HepG2 (cell line): ENCODE results near the gene MSTO1. TPM values are rescaled to one million over a fixed set of nuclear protein-coding genes. Genes with fewer than 3 reads are reported as not detected.

Experiments used
- BORCS8-MEF2B ChIP-seq: sonication (generic); formaldehyde crosslinking; IDR thresholded peaks from 2 replicates; pipeline ENCODE4 v1.8.0; 2022; ENCODE audit warnings: mild to moderate bottlenecking, missing genetic modification reagents
- CENPX ChIP-seq: sonication (generic); formaldehyde crosslinking; IDR thresholded peaks from 2 replicates; pipeline ENCODE4 v1.9.0; 2021; ENCODE audit warnings: mild to moderate bottlenecking, missing genetic modification reagents, moderate library complexity
- CREM ChIP-seq, 2 experiments: sonication (generic) in 1 of 2; formaldehyde crosslinking in 1 of 2; IDR thresholded peaks; 2 replicates each; pipeline versions ENCODE4 v1.4.0 to v1.6.1; 2016 to 2020; ENCODE audit warnings: antibody characterized with exemption in 1 of 2, mild to moderate bottlenecking in 1 of 2, missing genetic modification reagents in 1 of 2
- GABPA ChIP-seq, 2 experiments: IDR thresholded peaks; 2 replicates each; pipeline ENCODE4 v1.6.1; 2011 to 2016; ENCODE audit warnings: low read depth in 2 of 2, low read length in 1 of 2, missing biosample characterization in 1 of 2, missing genetic modification characterization in 1 of 2
- GRHL1 ChIP-seq: sonication (generic); formaldehyde crosslinking; conservative IDR thresholded peaks from 2 replicates; pipeline ENCODE4 v1.8.0; 2022; ENCODE audit warnings: missing genetic modification reagents
- HOXA3 ChIP-seq: sonication (generic); formaldehyde crosslinking; IDR thresholded peaks from 2 replicates; pipeline ENCODE4 v1.5.0; 2020; ENCODE audit warnings: missing genetic modification reagents
- NFIC ChIP-seq: IDR thresholded peaks from 2 replicates; pipeline ENCODE4 v1.6.1; 2012; ENCODE audit warnings: mild to moderate bottlenecking, low read length, inconsistent platforms
- ZBTB21 ChIP-seq: sonication (generic); formaldehyde crosslinking; IDR thresholded peaks from 2 replicates; pipeline ENCODE4 v1.4.0; 2020; ENCODE audit warnings: missing genetic modification reagents
- ZBTB40 ChIP-seq, 2 experiments: fragments of 450-650 bp in 1 of 2; sonication (generic) in 1 of 2; formaldehyde crosslinking in 1 of 2; IDR thresholded peaks; 2 replicates each; pipeline versions ENCODE4 v1.6.1 to v1.8.0; 2016 to 2022; ENCODE audit warnings: antibody characterized with exemption in 1 of 2, mild to moderate bottlenecking in 1 of 2, missing genetic modification reagents in 1 of 2
- ZFP1 ChIP-seq: IDR thresholded peaks from 2 replicates; pipeline ENCODE4 v1.6.1; 2016
- ZNF160 ChIP-seq: sonication (generic); formaldehyde crosslinking; IDR thresholded peaks from 2 replicates; pipeline ENCODE4 v1.8.0; 2022; ENCODE audit warnings: mild to moderate bottlenecking, inconsistent platforms, missing genetic modification reagents
- ZNF230 ChIP-seq: sonication (generic); formaldehyde crosslinking; IDR thresholded peaks from 2 replicates; pipeline ENCODE4 v1.4.0; 2020; ENCODE audit warnings: mild to moderate bottlenecking, missing genetic modification reagents
- ZNF317 ChIP-seq: sonication (generic); formaldehyde crosslinking; IDR thresholded peaks from 2 replicates; pipeline ENCODE4 v1.5.0; 2020; ENCODE audit warnings: mild to moderate bottlenecking, missing genetic modification reagents
- ZNF432 ChIP-seq: sonication (generic); formaldehyde crosslinking; IDR thresholded peaks from 2 replicates; pipeline ENCODE4 v1.5.0; 2020; ENCODE audit warnings: missing genetic modification reagents, mild to moderate bottlenecking, borderline replicate concordance
- ZNF451 ChIP-seq: sonication (generic); formaldehyde crosslinking; IDR thresholded peaks from 2 replicates; pipeline ENCODE4 v1.5.0; 2020; ENCODE audit warnings: mild to moderate bottlenecking, missing genetic modification reagents
- ZNF761 ChIP-seq: sonication (generic); formaldehyde crosslinking; conservative IDR thresholded peaks from 2 replicates; pipeline ENCODE4 v1.4.0; 2020; ENCODE audit warnings: mild to moderate bottlenecking, missing genetic modification reagents
- ZNF777 ChIP-seq: sonication (generic); formaldehyde crosslinking; IDR thresholded peaks from 2 replicates; pipeline ENCODE4 v1.4.0; 2020; ENCODE audit warnings: missing genetic modification reagents
- ZNF839 ChIP-seq: sonication (generic); formaldehyde crosslinking; IDR thresholded peaks from 2 replicates; pipeline ENCODE4 v1.4.0; 2020; ENCODE audit warnings: missing genetic modification reagents, mild to moderate bottlenecking, borderline replicate concordance
- polyA plus RNA-seq, 8 experiments: library from polyadenylated mRNA; depleted of rRNA in 3 of 8; stranded (reverse) in 7 of 8; unstranded in 1 of 8; fragments of >200 nt; fragmentation: Illumina TruSeq in 4 of 8; extraction: Trizol in 4 of 8; gene quantifications; 2 replicates each; pipeline versions ENCODE4 v1.2.1 to v1.2.3, GENCODE V29; 2011 to 2016; ENCODE audit warnings: low read depth in 4 of 8, missing spikeins in 1 of 8, mixed read lengths in 1 of 8; ENCODE audit not compliant: insufficient read depth in 1 of 8
- total RNA-seq, 5 experiments: library from RNA; depleted of rRNA; stranded (reverse); fragments of >200 nt; fragmentation: Illumina TruSeq; extraction: Trizol; gene quantifications; 2 replicates each; pipeline ENCODE4 v1.2.3, GENCODE V29; 2016; ENCODE audit warnings: low read depth in 1 of 5

The MSTO1 gene
- total and polyA plus RNA-seq, 2 of the 13 experiments (the other 11 are each of a cell fraction or from before 2014, with no cell fraction given), result 19.1 to 25.3 TPM

GRCh38 chr1:155562581-155563376, 47.2 kb upstream of the MSTO1 start, which contains the start of gene ASH1L (continued):
- TF ChIP-seq ZBTB40 (IDR thresholded peaks at IDR 0.05) (no peak), ZBTB40 (CRISPR knock-in tag; IDR thresholded peaks at IDR 0.05) (peak; percentile 49; the same call in 1 of the 2 replicates), CENPX (CRISPR knock-in tag) (no peak), ZNF317 (CRISPR knock-in tag) (0 out of 2 replicates have a peak, but pooled peaks have one; percentile 39), ZNF230 (CRISPR knock-in tag) (peak; percentile 44; the same call in 1 of the 2 replicates), ZNF432 (no peak), ZNF451 (CRISPR knock-in tag) (peak; percentile 80), CREM (IDR thresholded peaks at IDR 0.05) (no peak), CREM (CRISPR knock-in tag; IDR thresholded peaks at IDR 0.05) (no peak), BORCS8-MEF2B (CRISPR knock-in tag) (no peak; the same call in 1 of the 2 replicates), GRHL1 (no peak), ZBTB21 (CRISPR knock-in tag) (no peak), ZNF777 (peak; percentile 29; the same call in 1 of the 2 replicates), HOXA3 (peak; percentile 69), ZNF761 (CRISPR knock-in tag) (0 out of 2 replicates have a peak, but pooled peaks have one; percentile 27), GABPA (IDR thresholded peaks at IDR 0.05; ENCODE audit: low read depth, low read length) (peak; percentile 32; the same call in 1 of the 2 replicates), GABPA (CRISPR knock-in tag; IDR thresholded peaks at IDR 0.05; ENCODE audit: low read depth) (peak; percentile 72; the same call in 1 of the 2 replicates), ZFP1 (CRISPR knock-in tag) (0 out of 2 replicates have a peak, but pooled peaks have one; percentile 32), ZNF160 (CRISPR knock-in tag) (peak; percentile 46; the same call in 1 of the 2 replicates), NFIC (no peak), ZNF839 (CRISPR knock-in tag) (peak; percentile 54; the same call in 1 of the 2 replicates)
